GM12878 (cell line): Measurements from ENCODE around the gene MBIP.

ENCODE experiments used
- ASH2L ChIP-seq: fragments of 300-600, 200-600 bp; sonication (generic); IDR thresholded peaks from 2 replicates; pipeline ENCODE4 v1.6.1; 2017; ENCODE audit warnings: low read depth, mild to moderate bottlenecking, borderline replicate concordance
- ATF3 ChIP-seq: IDR thresholded peaks from 2 replicates; pipeline ENCODE4 v1.6.1; 2011; ENCODE audit warnings: low read depth, mild to moderate bottlenecking, low read length, moderate library complexity, borderline replicate concordance; ENCODE audit errors: extremely low read depth
- CHD2 ChIP-seq: IDR thresholded peaks from 2 replicates; pipeline ENCODE4 v1.6.1; 2011; ENCODE audit warnings: low read depth, low read length, improper control_type of control experiment, borderline replicate concordance
- EP300 ChIP-seq, 2 experiments: fragments of 150-350 bp in 1 of 2; IDR thresholded peaks; 2 replicates each; pipeline ENCODE4 v1.6.1; 2011 to 2012; ENCODE audit warnings: low read depth in 2 of 2, low read length in 2 of 2, borderline replicate concordance in 1 of 2, improper control_type of control experiment in 1 of 2, inconsistent platforms in 1 of 2; ENCODE audit not compliant: control insufficient read depth in 1 of 2
- EZH2 ChIP-seq: IDR thresholded peaks from 2 replicates; pipeline ENCODE4 v1.6.1; 2012; ENCODE audit warnings: low read depth, mild to moderate bottlenecking, control low read depth, inconsistent platforms, low read length, borderline replicate concordance; ENCODE audit not compliant: control insufficient read depth
- KDM1A ChIP-seq: fragments of 200-600 bp; sonication (generic); IDR thresholded peaks from 2 replicates; pipeline ENCODE4 v1.6.1; 2016; ENCODE audit warnings: borderline replicate concordance
- MTA3 ChIP-seq: IDR thresholded peaks from 2 replicates; pipeline ENCODE4 v1.6.1; 2012; ENCODE audit warnings: low read length, inconsistent platforms, borderline replicate concordance
- POLR2AphosphoS5 ChIP-seq: IDR thresholded peaks from 2 replicates; pipeline ENCODE4 v1.6.1; 2011; ENCODE audit warnings: mild to moderate bottlenecking, low read length, inconsistent platforms
- RAD51 ChIP-seq: fragments of 450-650 bp; IDR thresholded peaks from 2 replicates; pipeline ENCODE4 v1.6.1; 2016; ENCODE audit warnings: moderate library complexity, mild to moderate bottlenecking, inconsistent platforms
- SMAD1 ChIP-seq: fragments of 450-650 bp; IDR thresholded peaks from 2 replicates; pipeline ENCODE4 v1.6.1; 2018; ENCODE audit warnings: mild to moderate bottlenecking, low read depth; ENCODE audit not compliant: partially characterized antibody
- TAF1 ChIP-seq: IDR thresholded peaks from 2 replicates; pipeline ENCODE4 v1.6.1; 2011; ENCODE audit warnings: mild to moderate bottlenecking, low read depth, low read length, borderline replicate concordance
- YY1 ChIP-seq: IDR thresholded peaks from 2 replicates; pipeline ENCODE4 v1.6.1; 2011; ENCODE audit warnings: low read depth, mild to moderate bottlenecking, low read length
- TF ChIP-seq, protein P1 (sequence below), 3 experiments: IDR thresholded peaks in 2 of 3; conservative IDR thresholded peaks in 1 of 3; 2 replicates each; pipeline ENCODE4 v1.5.1; 2011; ENCODE audit warnings: low read depth in 3 of 3, low read length in 3 of 3, mild to moderate bottlenecking in 3 of 3, control low read depth in 2 of 3, moderate library complexity in 2 of 3, inconsistent platforms in 1 of 3, mixed read lengths in 1 of 3; ENCODE audit not compliant: control insufficient read depth in 2 of 3, insufficient read depth in 1 of 3; ENCODE audit errors: extremely low read depth in 1 of 3

- TF ChIP-seq CHD2 (no peak), RAD51 (no peak), KDM1A (no peak), ATF3 (no peak), MTA3 (no peak), TAF1 (no peak), EZH2 (no peak), SMAD1 (no peak), EP300 (IDR thresholded peaks at IDR 0.05; ENCODE audit: borderline replicate concordance in 1 of 2, control insufficient read depth in 1 of 2, low read depth in 2 of 2, low read length in 2 of 2) (no peak), POLR2AphosphoS5 (no peak), ASH2L (no peak), YY1 (no peak)
- TF ChIP-seq, protein P1, sequence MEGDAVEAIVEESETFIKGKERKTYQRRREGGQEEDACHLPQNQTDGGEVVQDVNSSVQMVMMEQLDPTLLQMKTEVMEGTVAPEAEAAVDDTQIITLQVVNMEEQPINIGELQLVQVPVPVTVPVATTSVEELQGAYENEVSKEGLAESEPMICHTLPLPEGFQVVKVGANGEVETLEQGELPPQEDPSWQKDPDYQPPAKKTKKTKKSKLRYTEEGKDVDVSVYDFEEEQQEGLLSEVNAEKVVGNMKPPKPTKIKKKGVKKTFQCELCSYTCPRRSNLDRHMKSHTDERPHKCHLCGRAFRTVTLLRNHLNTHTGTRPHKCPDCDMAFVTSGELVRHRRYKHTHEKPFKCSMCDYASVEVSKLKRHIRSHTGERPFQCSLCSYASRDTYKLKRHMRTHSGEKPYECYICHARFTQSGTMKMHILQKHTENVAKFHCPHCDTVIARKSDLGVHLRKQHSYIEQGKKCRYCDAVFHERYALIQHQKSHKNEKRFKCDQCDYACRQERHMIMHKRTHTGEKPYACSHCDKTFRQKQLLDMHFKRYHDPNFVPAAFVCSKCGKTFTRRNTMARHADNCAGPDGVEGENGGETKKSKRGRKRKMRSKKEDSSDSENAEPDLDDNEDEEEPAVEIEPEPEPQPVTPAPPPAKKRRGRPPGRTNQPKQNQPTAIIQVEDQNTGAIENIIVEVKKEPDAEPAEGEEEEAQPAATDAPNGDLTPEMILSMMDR (IDR thresholded peaks at IDR 0.05 in 2 of 3, conservative IDR thresholded peaks at IDR 0.05 in 1 of 3; ENCODE audit: control insufficient read depth in 2 of 3, extremely low read depth in 1 of 3, insufficient read depth in 1 of 3, low read depth in 3 of 3, low read length in 3 of 3) = no peak
Observed at GRCh38 chr14:36317650-36318049, 2.8 kb downstream of the MBIP start.
